22Rv1 (cell line): ENCODE measurements around the gene IL6.

ENCODE experiments used
- H3K27ac ChIP-seq: fragments of 450-650 bp; 2 replicates; pipeline ENCODE4 v1.5.1; 2017
- ZFX ChIP-seq: fragments of 450-650 bp; IDR thresholded peaks from 2 replicates; pipeline ENCODE4 v1.6.1; 2017; ENCODE audit warnings: antibody characterized with exemption, borderline replicate concordance
- TF ChIP-seq, protein P1 (sequence below): fragments of 450-650 bp; IDR thresholded peaks from 2 replicates; pipeline ENCODE4 v1.5.1; 2017; ENCODE audit warnings: mild to moderate bottlenecking

Gene IL6

DNA sequence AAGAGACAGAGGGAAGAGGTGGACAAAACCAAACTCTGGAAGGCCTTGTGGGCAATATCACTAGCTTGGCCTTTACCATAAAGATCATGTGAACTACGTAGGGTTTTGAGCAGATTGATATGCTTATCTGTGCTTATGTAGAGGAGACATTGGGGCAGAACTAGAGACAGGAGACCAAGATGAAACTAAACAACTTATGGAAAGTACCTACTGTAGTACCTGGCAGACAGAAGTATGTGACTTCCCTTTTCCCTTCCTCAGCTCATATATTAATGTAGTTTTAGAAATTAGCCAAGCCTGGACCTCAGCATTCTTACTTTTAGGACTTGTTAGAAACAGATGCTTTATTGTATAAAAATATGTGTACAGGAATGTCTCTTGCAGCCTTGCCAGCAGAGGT, 14.0 kb upstream of the IL6 start:
- TF ChIP-seq ZFX = no peak
- TF ChIP-seq, protein P1, sequence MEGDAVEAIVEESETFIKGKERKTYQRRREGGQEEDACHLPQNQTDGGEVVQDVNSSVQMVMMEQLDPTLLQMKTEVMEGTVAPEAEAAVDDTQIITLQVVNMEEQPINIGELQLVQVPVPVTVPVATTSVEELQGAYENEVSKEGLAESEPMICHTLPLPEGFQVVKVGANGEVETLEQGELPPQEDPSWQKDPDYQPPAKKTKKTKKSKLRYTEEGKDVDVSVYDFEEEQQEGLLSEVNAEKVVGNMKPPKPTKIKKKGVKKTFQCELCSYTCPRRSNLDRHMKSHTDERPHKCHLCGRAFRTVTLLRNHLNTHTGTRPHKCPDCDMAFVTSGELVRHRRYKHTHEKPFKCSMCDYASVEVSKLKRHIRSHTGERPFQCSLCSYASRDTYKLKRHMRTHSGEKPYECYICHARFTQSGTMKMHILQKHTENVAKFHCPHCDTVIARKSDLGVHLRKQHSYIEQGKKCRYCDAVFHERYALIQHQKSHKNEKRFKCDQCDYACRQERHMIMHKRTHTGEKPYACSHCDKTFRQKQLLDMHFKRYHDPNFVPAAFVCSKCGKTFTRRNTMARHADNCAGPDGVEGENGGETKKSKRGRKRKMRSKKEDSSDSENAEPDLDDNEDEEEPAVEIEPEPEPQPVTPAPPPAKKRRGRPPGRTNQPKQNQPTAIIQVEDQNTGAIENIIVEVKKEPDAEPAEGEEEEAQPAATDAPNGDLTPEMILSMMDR = no peak

DNA sequence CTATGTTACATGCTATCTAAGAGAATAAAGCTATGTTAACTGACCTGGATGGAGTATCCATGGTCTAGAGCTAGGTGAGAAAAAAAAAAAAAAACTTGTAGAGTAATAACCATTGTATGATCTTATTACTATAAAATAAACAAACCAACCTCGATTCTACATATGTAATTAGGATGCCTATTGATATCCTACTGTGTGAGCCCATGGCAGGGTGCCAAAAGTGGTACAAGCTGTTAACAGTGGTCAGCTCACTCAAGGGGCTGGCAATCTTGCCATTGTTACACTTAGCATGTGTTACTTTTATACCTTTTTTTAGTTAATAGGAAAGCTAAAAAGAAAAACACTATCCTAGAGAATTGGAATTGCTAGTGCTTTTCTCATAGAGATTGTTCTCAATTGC, 13.5 kb upstream of the IL6 start:
- TF ChIP-seq, protein P1 = no peak
- TF ChIP-seq ZFX = no peak

More for the DNA sequence above, 14.0 kb upstream of the IL6 start:
- no peak overlapping the region for H3K27ac ChIP-seq

DNA sequence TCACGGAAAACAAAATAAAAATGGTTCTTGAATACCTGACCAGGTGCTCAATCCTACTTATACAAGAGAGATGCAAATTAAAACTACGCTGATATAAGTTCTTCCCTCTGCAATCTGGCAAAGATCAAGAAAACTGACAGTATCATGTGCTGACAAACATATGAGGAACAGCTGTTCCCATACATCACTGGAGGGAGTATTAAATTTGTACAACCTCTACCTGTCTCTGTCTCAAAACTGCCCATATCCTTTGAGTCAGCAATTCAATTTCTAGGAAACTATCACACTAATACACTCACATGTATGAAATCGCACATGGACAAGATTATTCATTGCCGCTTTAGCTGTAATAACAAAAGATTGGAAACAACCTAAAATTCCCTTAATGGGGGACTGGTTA, 11.0 kb upstream of the IL6 start:
- TF ChIP-seq, protein P1 = no peak
- TF ChIP-seq ZFX = no peak
- H3K27ac ChIP-seq = no peak overlapping the region

More for the DNA sequence above, 13.5 kb upstream of the IL6 start:
- H3K27ac ChIP-seq = no peak overlapping the region

DNA sequence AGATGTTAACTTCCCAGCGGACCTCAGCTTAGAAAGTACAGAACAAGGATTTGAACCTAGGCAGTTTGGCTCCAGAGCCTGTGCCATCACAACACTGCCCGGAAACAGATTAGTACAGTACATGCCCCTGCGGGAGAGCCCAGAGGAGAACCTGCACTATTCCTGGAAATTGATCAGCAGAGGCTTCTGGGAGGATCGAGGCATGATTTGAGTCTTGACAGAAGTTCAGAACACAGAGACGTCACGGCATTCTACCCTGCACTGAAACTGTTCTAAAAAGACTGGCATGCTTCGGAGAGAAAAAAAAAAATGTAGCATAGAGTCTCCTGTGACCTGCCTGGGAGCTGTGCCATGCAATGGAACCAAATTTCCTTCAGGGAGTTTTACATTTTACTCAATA, 9.2 kb upstream of the IL6 start:
- TF ChIP-seq, protein P1 = no peak
- TF ChIP-seq ZFX = no peak
- H3K27ac ChIP-seq = peak overlapping the region; percentile 27

DNA sequence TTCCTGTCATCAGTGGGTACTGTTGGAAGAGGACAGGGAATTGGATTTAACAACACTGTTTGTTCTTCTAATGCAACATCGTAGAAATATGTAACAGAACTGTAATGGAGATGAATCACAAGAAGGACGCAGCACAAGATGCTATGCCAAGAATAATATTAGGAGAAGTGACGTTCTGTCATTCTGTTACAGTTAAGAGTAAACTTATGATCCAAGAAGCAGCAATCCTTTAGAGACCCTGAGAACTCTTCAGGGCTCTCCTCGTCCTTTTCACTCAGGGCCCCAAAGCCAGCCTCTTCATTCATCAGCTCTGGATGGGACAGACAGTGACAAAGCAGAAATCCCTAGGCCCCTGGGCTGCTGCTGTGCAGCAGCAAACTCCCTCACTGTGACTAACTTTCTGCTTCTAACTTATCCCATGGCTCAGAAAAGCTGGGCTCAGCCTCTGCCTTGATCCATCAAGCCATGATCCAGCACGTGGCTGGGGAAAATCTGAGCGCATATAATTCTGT, 8.7 kb upstream of the IL6 start:
- TF ChIP-seq ZFX = no peak
- TF ChIP-seq, protein P1 = no peak
- H3K27ac ChIP-seq = peak overlapping the region; percentile 27

DNA sequence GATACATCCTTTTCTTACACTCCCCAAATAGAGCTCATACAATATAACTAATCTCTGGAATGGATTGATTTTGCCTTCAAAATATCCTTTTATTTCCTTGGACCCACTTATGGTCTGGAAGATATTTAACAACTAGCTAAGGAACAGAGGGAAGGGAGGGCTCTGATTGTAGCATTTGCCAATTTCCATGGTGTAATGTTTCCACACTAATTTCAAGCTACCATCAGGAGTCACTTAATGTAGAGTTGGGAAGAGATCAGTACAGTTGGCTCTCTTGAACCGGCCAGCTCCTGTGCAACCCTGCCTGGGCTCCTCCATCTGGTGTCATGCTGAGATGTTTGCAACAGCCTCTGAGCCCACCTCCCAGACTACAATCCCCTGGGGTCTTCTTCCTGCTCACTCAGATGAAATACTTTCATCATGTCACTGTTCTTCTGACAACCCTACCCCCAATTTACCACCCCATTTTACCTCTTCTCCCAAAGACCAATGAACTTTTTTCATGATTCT, 8.0 kb upstream of the IL6 start:
- peak overlapping the region; percentile 27; the same call in 1 of the 2 replicates for H3K27ac ChIP-seq
- no peak for TF ChIP-seq ZFX

DNA sequence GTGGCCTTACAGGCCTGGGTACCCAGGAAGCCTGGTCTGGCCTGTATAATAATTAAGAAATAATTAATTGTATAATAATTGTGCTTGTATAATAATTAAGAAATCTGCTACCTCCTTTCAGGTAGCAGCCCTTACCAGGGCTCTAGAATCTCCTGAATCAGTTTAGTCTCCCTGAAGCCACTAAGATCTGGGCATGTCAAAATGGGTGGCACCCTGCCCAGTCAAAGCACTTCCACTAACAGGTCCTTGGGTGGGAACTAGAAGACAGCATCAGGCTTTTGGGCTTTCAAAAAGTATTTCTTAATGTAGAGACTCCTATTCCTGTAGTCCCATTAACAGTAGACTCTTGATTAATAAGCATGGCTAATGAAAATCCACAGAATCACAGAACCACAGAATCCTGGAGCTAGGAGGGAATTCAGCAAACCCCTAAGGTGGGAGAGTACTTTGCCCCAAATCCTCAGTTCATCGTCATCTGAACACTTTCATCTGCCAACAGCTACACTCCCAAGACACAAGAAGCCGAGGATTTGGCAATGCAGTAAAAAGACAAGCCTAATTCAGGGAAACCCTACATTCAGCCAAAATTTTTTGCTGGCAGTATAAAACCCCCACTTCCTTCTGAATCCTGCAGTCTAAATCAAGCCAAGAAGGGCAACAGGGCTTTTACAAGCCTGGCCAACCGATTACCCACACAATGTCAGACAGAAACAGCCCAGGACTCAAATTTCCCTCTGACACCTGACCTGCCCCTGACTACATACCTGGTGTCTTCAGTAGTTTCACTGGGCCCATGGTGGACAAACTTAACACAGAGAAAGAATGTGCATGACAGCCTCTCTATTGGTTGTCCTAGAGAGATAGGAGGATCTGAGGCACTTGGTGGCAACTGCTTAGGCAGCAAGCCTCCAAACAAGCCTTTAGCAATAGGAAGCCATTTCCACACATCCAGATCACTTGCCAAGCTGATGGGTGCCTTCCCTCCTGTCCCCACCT, 5.9 kb upstream of the IL6 start:
- TF ChIP-seq ZFX = no peak
- TF ChIP-seq, protein P1 = no peak
- no peak overlapping the region for H3K27ac ChIP-seq
